Endothelial cell of umbilical vein (primary cell): ENCODE data around the gene CDKL5. TPM values are rescaled to one million over a fixed set of nuclear protein-coding genes. Genes with fewer than 3 reads are reported as not detected.

Experiments used
- BruUV-seq: library from RNA; stranded (reverse); fragments of 400-500 nt; replicated peaks from 2 replicates; lab custom pipeline; 2021; lab: Mats Ljungman, UMichigan
- CTCF ChIA-PET: fragments of 300-600, 350-600 bp; sonication (Branson Sonifier 250); formaldehyde crosslinking; loops from one replicate; lab custom pipeline; 2021; ENCODE audit warnings: antibody characterized with exemption, inconsistent platforms; lab: Charles Lee
- POLR2A ChIA-PET: fragments of 300-600, 350-600 bp; sonication (Branson Sonifier 250); formaldehyde crosslinking; loops from one replicate; lab custom pipeline; 2021; ENCODE audit warnings: antibody characterized with exemption, inconsistent platforms; lab: Charles Lee
- DNase-seq: peaks from one replicate; pipeline ENCODE4 v3.0.0-alpha.2; 2011; ENCODE audit warnings: low read depth, low spot score
- FAIRE-seq: peaks from 2 replicates; lab custom pipeline; 2011; peaks lifted over from hg19 to GRCh38; lab: Jason Lieb, UNC
- H2AFZ ChIP-seq: 2 replicates; pipeline ENCODE4 v1.6.0; 2012; ENCODE audit warnings: low read depth, low read length, control low read depth, inconsistent platforms
- H3K27ac ChIP-seq: 2 replicates; pipeline ENCODE4 v1.5.1; 2011; ENCODE audit warnings: low read depth, mild to moderate bottlenecking, control low read depth, low read length, moderate library complexity; ENCODE audit not compliant: insufficient read depth
- H3K27me3 ChIP-seq, 2 experiments: 2 replicates each; pipeline versions ENCODE4 v1.6.0 to v1.6.1; 2011; ENCODE audit warnings: low read length in 2 of 2, mixed read lengths in 1 of 2; ENCODE audit not compliant: control insufficient read depth in 2 of 2, insufficient read depth in 2 of 2
- H3K36me3 ChIP-seq, 2 experiments: 2 replicates in 1 of 2; 3 replicates in 1 of 2; pipeline ENCODE4 v1.5.1; 2011; ENCODE audit warnings: low read length in 2 of 2, mild to moderate bottlenecking in 1 of 2, moderate library complexity in 1 of 2; ENCODE audit not compliant: control insufficient read depth in 2 of 2, insufficient read depth in 2 of 2; ENCODE audit errors: extremely low read depth in 1 of 2
- H3K4me1 ChIP-seq: 3 replicates; pipeline ENCODE4 v1.5.1; 2011; ENCODE audit warnings: mild to moderate bottlenecking, low read length; ENCODE audit not compliant: control insufficient read depth, insufficient read depth; ENCODE audit errors: extremely low read depth
- H3K4me2 ChIP-seq: 2 replicates; pipeline ENCODE4 v1.6.1; 2011; ENCODE audit warnings: low read length, control low read depth, mixed read lengths; ENCODE audit not compliant: insufficient read depth
- H3K4me3 ChIP-seq, 3 experiments: fragments of 200-600 bp in 1 of 3; sonication (generic), shearing (Covaris generic) in 1 of 3; replicated peaks in 1 of 3; 2 replicates each; pipeline ENCODE4 v1.5.1; 2011 to 2016; ENCODE audit warnings: control low read depth in 3 of 3, low read length in 3 of 3, mild to moderate bottlenecking in 2 of 3, inconsistent platforms in 1 of 3, low read depth in 1 of 3, moderate library complexity in 1 of 3; ENCODE audit not compliant: insufficient read depth in 1 of 3
- H3K79me2 ChIP-seq: 2 replicates; pipeline ENCODE4 v1.6.0; 2012; ENCODE audit warnings: low read length, inconsistent platforms; ENCODE audit not compliant: control insufficient read depth, insufficient read depth
- H3K9ac ChIP-seq: replicated peaks from 2 replicates; pipeline ENCODE3; 2011; ENCODE audit warnings: low read length, control low read depth; ENCODE audit not compliant: insufficient read depth; ENCODE audit errors: extremely low read depth
- H3K9me1 ChIP-seq: replicated peaks from 3 replicates; pipeline ENCODE4 v1.6.0; 2011; ENCODE audit warnings: mild to moderate bottlenecking, low read length; ENCODE audit not compliant: control insufficient read depth, insufficient read depth; ENCODE audit errors: extremely low read depth
- H3K9me3 ChIP-seq: replicated peaks from 2 replicates; pipeline ENCODE4 v1.5.1; 2012; ENCODE audit warnings: low read length, inconsistent platforms; ENCODE audit not compliant: control insufficient read depth, insufficient read depth
- H4K20me1 ChIP-seq: replicated peaks from 2 replicates; pipeline ENCODE3; 2011; ENCODE audit warnings: mild to moderate bottlenecking, low read length; ENCODE audit not compliant: control insufficient read depth, insufficient read depth; ENCODE audit errors: extremely low read depth
- CTCF ChIP-seq, 2 donors: IDR thresholded peaks; 1 replicate in 1 of 2; 2 replicates in 1 of 2; pipeline ENCODE4 v1.5.1; 2011; ENCODE audit warnings: low read length in 2 of 2, mild to moderate bottlenecking in 2 of 2, moderate library complexity in 2 of 2, control low read depth in 1 of 2, inconsistent platforms in 1 of 2, low read depth in 1 of 2; ENCODE audit not compliant: insufficient read depth in 1 of 2; ENCODE audit errors: extremely low read depth in 1 of 2
- EZH2 ChIP-seq: IDR thresholded peaks from 2 replicates; pipeline ENCODE4 v1.6.1; 2012; ENCODE audit warnings: borderline replicate concordance, low read depth, mild to moderate bottlenecking, moderate library complexity, low read length, inconsistent platforms; ENCODE audit not compliant: severe bottlenecking
- FOS ChIP-seq: IDR thresholded peaks from 2 replicates; pipeline ENCODE4 v1.6.1; 2011; ENCODE audit warnings: mild to moderate bottlenecking, low read length, moderate library complexity, borderline replicate concordance; ENCODE audit not compliant: insufficient read depth
- GATA2 ChIP-seq: IDR thresholded peaks from 2 replicates; pipeline ENCODE4 v1.7.0; 2011; ENCODE audit warnings: low read depth, mild to moderate bottlenecking, moderate library complexity, mixed read lengths, low read length; ENCODE audit not compliant: insufficient read length, insufficient read depth
- JUN ChIP-seq: IDR thresholded peaks from 2 replicates; pipeline ENCODE4 v1.6.1; 2011; ENCODE audit warnings: borderline replicate concordance, low read depth; ENCODE audit not compliant: insufficient read length, insufficient read depth
- MAX ChIP-seq: IDR thresholded peaks from 2 replicates; pipeline ENCODE4 v1.6.1; 2011; ENCODE audit not compliant: insufficient read depth, insufficient read length
- MYC ChIP-seq: IDR thresholded peaks from one replicate; pipeline ENCODE4 v1.6.1; 2011; ENCODE audit warnings: mild to moderate bottlenecking, low read depth, low read length
- POLR2A ChIP-seq: IDR thresholded peaks from 2 replicates; pipeline ENCODE4 v1.6.1; 2012; ENCODE audit warnings: low read depth, mild to moderate bottlenecking, control low read depth, low read length
- POLR2AphosphoS5 ChIP-seq: IDR thresholded peaks from 2 replicates; pipeline ENCODE4 v1.6.1; 2012; ENCODE audit warnings: low read depth, mild to moderate bottlenecking, control low read depth, low read length, moderate library complexity; ENCODE audit not compliant: insufficient read depth
- dilution Hi-C: fragments of 300-500 bp; cut with MboI; formaldehyde crosslinking; loops from one replicate; pipeline ENCODE4 v1.15.0; 2019; ENCODE audit warnings: low sequenced_read_pairs; ENCODE audit not compliant: extremely low pct_ligation_motif_present
- intact Hi-C: fragments of 100-400 bp; cut with micrococcal nuclease; formaldehyde crosslinking; loops from one replicate; pipeline ENCODE4 v1.10.0; 2022
- polyA plus RNA-seq, 4 experiments: library from polyadenylated mRNA; depleted of rRNA in 3 of 4; stranded (reverse) in 3 of 4; unstranded in 1 of 4; fragments of >200 nt; gene quantifications; 2 replicates each; pipeline versions ENCODE4 v1.2.1 to v1.2.3, GENCODE V29; 2011 to 2012; ENCODE audit warnings: missing spikeins in 1 of 4
- total RNA-seq: library from RNA; stranded (reverse); gene quantifications from 2 replicates; pipeline ENCODE4 v1.2.3, GENCODE V29; 2021

Gene CDKL5
- total and polyA plus RNA-seq, 2 donors (not counting 3 experiments of a cell fraction or from before 2014, with no cell fraction given) = 1.5 to 4.3 TPM

- H4K20me1 ChIP-seq = no peaks in the 10 kb centered on the region
- no peak overlapping the region for H2AFZ ChIP-seq
- H3K4me1 ChIP-seq = no peaks in the 10 kb centered on the region
- H3K27me3 ChIP-seq = no peaks in the 10 kb centered on the region
- H3K27ac ChIP-seq = no peak overlapping the region
- H3K36me3 ChIP-seq = no peaks in the 10 kb centered on the region
- dilution Hi-C loops (no loop called here), intact Hi-C loops (no loop called here)
- no peak overlapping the region for H3K4me3 ChIP-seq
- ChIA-PET CTCF (no interaction called here), POLR2A (no interaction called here)
- no peak overlapping the region for H3K9ac ChIP-seq
- TF ChIP-seq EZH2 = no peak
- no peak for TF ChIP-seq GATA2
- no peak for TF ChIP-seq JUN
- TF ChIP-seq CTCF (IDR thresholded peaks at IDR 0.05; ENCODE audit: extremely low read depth in 1 of 2, insufficient read depth in 1 of 2, low read depth in 1 of 2, low read length in 2 of 2) = no peak
- no peak for TF ChIP-seq MAX
- TF ChIP-seq MYC = no peak
- TF ChIP-seq FOS = no peak
- TF ChIP-seq POLR2AphosphoS5 = no peak
- no peak for TF ChIP-seq POLR2A
- no peak for FAIRE-seq
- H3K9me1 ChIP-seq = no peaks in the 10 kb centered on the region
- no peaks in the 10 kb centered on the region for H3K9me3 ChIP-seq
- no peak overlapping the region for H3K4me2 ChIP-seq
- BruUV-seq = no TSS peak
- no peaks in the 10 kb centered on the region for H3K79me2 ChIP-seq
- no peak for DNase-seq
These were observed 166.4 kb downstream of the CDKL5 start for GRCh38 chrX:18591834-18592233.
